ENCODE results near the gene OR51G2.
"Not testable (repeated sequence)": the region's sequence is repeated elsewhere in the genome, so short reads cannot be mapped to it uniquely, and the experiment has no call there.

Gene OR51G2, protein sequence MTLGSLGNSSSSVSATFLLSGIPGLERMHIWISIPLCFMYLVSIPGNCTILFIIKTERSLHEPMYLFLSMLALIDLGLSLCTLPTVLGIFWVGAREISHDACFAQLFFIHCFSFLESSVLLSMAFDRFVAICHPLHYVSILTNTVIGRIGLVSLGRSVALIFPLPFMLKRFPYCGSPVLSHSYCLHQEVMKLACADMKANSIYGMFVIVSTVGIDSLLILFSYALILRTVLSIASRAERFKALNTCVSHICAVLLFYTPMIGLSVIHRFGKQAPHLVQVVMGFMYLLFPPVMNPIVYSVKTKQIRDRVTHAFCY

DNA sequence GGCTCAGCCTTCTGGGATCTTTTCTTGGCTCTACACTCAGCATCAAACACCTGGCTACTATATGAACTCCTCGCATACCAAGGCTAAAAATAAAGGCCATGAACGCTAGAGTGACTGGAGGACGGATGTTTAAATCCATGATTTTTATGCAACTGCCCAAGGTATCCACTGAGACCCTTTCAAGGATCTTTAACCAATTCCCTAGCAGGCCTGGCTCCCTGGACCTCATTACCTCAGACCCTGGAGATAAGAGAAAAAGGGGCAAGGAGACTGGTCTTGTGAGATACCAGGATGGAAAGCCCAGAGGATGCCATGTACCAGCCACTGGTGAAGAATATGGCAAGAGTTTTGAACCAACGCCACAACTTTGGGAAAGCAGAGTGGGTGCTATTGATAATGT is at the start of gene OR51G2:
TSS of gene OR51G2 (minus strand) at position 101 of the 400 bp plus-strand sequence. CDS start 3,687 bp downstream, outside the sequence.
- DNase-seq = no peak

DNA sequence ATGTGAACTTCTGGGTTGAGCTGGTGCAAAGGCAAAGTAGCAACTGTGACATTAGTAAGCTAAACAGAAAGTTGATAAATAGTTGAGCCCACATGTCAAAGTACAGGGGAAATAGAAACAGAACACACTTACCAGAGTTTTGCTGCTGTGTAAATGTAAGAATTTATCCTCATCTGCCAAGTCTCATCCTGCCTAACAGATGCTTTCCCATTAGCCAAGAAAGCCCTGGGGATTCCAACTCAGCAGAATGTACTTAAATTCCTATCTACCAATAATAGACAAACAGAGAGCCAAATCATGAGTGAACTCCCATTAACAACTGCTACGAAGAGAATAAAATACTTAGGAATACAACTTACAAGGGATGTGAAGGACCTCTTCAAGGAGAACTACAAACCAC is 43.7 kb upstream of the OR51G2 start:
- DNase-seq = no peak

DNA sequence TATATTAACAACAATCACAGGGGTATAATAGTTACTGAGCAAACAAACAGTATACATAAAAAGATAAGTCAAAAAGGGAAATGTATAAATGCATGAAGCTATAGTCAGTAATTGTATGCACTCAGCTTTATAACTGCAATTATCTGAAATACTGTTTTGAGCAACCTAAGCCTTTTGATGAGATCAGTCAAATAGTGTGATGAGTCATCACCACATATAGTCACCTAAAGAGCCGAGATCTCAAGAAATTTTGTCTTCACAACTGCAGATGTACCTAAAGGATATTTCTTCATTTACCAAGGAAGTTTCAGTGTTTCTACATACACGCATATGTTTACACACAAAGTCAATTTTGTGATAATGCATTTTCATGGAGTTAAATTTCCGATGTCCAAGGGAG is 41.7 kb upstream of the OR51G2 start:
- DNase-seq = no peak

DNA sequence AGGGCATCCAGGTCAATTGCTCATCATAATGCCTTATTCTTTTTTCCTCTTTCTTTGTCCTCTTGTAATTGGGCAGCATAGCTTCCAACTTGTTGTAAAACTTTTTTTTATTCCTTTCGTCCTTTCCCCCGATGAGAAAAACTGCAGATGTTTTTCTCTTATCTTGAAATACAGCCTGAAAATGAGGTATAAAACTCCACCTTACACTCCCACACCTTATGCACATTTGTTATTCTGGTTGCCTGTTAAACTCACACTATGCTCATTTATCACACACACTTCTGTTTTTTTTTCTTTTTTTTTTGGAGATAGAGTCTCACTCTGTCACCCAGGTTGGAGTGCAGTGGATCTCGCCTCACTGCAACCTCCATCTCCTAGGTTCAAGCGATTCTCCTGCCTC is 38.2 kb upstream of the OR51G2 start:
- no peak for DNase-seq

DNA sequence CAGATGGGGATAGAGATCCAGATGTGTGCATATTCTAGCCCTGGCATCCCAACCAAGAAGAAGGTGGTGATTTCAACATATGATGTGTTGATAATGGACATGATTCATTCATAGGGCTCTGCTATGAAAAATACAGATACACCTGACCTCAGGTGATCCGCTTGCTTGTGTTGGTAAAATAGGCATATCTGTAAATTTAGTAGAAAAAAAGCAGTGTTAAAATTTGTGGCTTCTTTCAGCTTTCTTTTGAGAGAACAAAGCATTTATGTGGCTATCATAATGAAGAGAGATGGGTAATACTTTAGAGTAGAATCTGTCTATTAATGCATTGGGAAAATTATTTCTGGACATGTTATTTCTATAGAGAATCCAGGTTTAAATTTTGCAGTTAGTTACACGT is 36.5 kb upstream of the OR51G2 start, which contains the start of gene OR51A2:
TSS of gene OR51A2 (minus strand) at position 101 of the 400 bp plus-strand sequence. CDS start at position 101, 0 bp downstream.
- DNase-seq = not testable (repeated sequence)

DNA sequence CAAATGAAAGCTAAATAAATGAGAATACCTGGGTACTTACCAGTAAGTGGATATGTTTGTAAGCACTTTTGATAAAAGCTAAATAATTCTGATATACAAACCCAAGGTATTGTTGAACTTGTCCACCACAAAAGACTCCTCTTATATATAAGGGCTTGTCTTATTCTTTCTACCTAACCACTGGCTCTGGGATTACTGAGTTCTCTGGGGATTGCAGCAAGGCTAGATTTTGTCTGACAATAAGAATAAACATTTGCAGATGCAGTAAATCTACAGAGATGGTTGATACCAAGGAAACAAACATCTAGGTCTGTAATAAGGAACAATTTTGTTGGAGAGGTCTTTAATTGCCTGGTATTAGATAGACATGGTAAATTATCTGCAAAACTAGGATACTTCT is 28.4 kb upstream of the OR51G2 start, which contains the start of gene OR51A4:
TSS of gene OR51A4 (minus strand) at position 101 of the 400 bp plus-strand sequence. CDS start 505 bp downstream, outside the sequence.
- DNase-seq = no peak

DNA sequence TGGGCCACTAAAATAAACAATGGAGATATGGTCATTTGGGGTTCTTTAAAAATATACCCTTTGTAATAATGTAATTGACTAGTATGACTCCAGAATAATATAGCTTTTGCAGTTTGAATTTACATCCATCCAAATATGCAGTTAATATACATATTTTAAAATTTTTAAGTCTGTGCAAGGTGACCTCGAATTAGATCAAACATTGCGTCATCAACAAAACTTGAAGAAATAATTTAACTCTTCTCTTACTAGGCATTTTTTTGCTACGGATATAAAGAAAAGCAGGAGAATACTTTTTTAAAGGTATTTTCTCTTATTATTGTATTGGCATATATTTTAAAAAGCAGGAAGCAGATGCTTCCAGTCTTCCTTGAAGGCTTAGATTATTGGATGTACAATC is 17.6 kb upstream of the OR51G2 start:
- DNase-seq = no peak

DNA sequence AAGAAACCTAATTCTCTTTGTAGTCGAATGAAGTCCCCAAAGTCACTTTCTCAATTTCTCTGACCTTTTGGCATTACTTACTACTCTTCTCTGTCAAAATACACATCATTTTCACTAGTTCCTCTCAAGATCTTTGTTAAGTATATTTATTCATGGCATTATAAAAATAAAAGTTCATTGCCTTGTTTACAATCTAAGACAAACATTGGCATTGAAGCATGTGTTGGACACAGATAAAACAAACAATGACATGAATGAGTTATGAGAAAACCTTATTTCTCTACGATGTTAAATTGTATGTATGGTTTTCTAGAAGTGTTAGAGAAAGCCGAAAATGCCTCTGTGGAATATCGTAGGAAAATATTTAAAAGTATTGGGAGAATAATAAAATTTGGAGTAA is 13.6 kb upstream of the OR51G2 start:
- no peak for DNase-seq

DNA sequence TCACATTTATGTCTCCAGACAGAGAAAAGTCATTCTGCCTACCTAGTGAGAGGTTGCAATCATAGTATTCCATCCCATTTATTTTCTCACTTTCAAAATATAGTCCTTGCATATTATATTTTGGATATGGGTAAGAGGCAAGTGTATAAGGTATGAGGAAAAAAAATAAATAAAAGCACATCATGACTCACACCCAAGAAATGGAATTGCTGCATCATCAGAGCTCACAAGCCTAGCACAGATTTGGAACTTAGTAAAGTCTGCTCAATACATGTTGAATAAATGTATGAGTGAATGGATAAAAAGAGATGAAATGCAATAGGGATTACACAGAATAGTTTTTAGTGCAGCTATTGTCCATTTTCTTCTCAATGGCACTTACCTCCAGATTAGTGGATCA is 7.5 kb upstream of the OR51G2 start:
- DNase-seq = no peak

DNA sequence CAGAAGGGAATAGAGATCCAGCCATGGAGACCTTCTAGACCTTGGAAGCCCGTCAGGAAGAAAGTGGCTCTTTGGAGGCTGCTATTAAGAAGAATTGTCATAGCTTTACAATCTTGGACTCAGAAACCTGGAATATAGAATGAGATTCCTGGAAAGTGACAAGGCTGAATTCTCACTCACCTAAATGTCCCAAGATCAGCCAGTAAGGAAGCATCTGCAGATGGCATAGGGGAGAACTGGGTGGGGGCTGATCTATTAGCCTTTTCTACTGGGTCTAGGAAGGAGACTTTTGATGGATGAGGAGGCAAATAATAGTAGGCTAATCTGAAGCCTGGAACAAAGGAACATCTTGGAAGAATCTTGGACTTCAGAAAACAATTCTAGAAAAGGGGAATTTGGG is 5.1 kb upstream of the OR51G2 start, which contains the start of gene OR51G1:
TSS of gene OR51G1 (minus strand) at position 101 of the 400 bp plus-strand sequence. CDS start at position 101, 0 bp downstream.
- DNase-seq = no peak

DNA sequence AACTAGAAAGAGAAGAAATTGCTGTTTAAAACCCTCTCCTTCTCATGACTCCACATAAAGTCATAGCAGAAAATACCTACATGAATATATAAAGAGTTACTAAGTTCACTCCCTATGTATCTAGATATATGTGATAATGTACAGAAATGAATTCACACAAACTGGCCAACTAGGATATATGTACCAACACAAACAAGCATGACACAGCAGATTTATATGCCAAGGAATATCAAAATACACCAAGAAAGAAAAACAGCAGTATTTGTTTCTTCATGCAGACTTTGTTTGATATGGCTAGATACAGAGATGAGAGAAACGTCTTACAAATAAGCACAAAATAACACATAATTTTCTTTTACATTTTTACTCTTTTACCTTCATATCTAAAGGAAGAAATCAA is 3.2 kb upstream of the OR51G2 start:
- no peak for DNase-seq

DNA sequence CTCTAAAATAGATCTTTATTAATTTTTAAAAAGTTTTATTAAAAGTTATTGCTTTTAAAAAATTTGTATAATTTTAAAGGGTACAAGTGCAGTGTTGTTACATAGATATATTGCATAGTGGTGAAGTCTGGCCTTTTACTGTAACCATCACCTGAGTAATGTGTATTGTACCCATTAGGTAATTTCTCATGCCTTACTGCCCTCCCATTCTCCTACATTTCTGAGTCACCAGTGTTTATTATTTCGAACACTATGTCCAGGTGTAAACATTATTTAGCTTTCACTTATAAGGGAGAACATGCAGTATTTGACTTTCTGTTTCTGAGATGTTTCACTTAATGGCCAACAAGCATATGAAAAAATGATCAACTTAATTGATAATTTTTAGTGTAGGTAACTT is 2.6 kb upstream of the OR51G2 start:
- DNase-seq = no peak

DNA sequence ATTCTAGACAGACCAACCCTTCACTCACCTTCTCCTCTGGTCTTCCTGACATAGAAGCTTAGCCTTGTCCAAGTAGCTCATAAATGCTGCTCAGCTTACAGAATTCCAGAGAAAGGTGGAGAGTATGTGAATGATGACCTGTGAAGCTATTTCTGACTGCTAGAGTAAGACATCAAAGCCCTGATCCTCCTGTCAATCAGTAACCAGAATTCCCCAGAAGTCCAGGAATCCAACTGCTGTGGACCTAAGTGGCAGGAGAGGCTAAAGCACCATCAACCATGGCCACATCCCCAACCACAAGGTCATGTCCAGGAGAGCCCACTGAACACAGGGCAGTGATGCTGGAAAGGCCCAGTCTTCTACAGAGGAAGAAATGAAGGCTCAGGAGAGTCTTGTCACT is 2.6 kb downstream of the OR51G2 start:
- DNase-seq = no peak

DNA sequence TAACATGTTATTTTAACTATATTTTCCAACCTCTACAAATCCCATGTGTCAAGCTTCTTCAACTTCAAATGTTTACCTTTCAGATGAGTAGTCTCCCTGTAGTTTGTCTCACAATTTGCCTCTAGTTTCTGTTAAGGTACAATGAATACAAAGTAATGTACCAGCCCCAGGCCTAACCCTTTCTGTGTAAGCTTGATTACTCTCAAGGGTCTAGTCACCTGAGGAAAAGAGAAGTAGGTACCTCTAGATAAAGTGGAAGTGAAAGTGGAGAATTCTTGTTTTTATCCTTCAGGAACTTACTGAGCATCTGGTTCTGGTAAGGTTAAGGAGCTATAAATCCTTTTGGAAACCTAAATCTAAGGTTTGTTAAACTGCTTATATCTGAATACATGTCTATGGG is 15.7 kb downstream of the OR51G2 start, which contains the start of gene OR51A7:
TSS of gene OR51A7 (plus strand) at position 300 of the 400 bp plus-strand sequence. CDS start 3,587 bp downstream, outside the sequence.
- DNase-seq = no peak

DNA sequence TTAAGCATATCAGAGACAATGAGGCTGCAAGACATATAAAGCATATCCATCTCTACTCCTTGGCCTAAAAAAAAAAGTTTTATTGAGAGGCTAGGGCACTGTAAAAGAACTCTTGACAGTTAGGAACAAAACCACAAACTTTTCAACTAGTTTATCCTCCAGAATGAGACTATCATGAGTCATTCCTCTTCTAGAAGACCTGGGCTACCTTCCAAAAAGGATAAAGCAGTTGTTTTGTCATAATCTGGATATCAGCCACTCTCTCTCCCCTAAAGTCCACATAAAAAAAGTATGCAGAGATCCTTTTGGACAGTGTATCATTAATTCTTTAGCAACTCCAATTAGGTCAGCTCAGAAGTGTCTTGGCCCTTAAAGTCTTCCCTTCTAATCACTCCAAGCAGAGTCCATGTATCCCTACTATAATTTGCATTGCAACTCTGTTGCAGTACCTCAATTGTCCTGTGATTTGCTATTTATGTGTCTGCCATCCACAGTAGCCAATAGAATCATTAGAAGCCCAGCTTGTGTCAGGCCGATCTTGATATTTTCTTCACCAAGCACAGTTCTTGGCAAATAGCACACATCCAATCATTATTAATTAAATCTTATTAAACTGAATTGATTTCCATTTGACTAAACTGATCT is 27.0 kb downstream of the OR51G2 start:
- DNase-seq = no peak

DNA sequence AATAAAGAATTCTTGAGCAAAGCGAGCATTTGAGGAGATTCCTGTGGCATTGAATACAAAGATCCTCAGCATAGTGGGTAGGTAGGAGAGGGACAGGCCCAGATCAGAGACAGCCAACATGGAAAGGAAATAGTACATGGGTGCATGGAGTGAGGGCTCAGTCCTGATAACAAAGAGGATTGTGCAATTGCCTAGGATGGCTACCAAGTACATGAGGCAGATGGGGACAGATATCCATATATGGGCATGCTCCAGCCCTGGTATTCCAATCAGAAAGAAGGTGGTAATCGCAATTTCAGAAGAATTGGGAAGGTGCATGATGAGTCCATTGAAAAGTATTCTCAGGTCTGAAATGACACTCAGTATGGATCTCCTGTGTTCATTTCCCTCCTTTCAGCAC is 28.9 kb downstream of the OR51G2 start:
- no peak for DNase-seq

DNA sequence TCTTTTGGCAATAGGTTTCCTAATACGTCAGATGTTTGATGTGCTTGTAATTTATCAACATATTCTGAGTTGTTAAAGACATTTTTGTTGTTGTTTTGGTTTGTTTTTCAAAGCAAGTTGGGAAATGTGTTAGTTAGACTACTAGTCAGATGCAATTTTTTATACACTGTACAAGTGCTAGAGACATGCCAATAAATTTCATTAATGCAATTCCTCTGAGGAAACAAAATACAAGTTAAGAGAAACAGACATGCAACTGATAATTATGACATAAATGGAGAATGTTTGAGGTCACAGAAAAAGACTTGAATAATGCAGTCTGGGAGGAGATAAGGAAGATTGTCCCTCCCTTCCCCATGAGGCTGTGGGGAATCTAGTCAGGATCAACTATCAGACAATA is 31.6 kb downstream of the OR51G2 start:
- DNase-seq = no peak

DNA sequence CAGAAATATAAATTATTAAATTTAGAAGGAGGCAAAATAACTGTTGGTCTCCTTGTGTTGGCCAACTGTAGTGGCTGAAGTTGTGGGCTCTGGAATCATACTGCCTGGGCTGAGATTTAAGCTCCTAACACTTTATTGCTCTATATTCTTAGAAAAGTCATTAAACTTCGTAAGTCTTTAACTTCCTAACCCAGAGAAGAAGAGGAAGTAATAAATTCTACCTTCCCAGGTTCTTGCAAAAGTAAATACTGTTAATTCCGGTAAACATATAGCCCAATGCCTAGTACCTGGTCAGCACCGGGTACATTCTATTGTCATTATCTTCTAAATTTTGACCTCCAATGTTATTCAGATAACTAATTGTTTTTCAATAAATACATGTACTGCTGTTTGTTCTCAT is 33.0 kb downstream of the OR51G2 start:
- no peak for DNase-seq

DNA sequence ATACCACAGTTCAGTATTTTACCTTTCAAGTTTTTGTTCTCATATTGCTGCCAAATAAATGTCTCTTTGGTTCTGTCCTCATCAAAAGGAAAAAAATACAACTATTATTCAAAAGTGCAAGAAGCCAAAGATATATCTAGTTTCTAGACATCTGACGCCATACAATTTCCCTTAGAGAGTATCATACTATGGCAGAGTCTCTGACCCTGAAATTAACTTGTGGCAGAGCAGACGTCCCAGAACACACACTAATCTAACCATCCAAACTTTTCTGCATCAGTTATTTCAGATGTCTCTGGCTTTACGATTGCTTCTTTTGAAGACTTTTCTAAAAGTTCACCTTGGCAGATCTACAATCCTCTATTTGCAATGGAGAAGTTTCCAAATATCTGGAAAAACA is 34.8 kb downstream of the OR51G2 start:
- no peak for DNase-seq

DNA sequence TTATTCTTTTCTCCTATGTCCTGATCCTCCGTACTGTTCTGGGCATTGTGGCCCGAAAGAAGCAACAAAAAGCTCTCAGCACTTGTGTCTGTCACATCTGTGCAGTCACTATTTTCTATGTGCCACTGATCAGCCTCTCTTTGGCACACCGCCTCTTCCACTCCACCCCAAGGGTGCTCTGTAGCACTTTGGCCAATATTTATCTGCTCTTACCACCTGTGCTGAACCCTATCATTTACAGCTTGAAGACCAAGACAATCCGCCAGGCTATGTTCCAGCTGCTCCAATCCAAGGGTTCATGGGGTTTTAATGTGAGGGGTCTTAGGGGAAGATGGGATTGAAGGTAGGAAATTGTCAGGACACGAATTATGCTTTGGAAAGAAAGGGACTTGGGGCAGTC is 36.6 kb downstream of the OR51G2 start:
- no peak for DNase-seq

DNA sequence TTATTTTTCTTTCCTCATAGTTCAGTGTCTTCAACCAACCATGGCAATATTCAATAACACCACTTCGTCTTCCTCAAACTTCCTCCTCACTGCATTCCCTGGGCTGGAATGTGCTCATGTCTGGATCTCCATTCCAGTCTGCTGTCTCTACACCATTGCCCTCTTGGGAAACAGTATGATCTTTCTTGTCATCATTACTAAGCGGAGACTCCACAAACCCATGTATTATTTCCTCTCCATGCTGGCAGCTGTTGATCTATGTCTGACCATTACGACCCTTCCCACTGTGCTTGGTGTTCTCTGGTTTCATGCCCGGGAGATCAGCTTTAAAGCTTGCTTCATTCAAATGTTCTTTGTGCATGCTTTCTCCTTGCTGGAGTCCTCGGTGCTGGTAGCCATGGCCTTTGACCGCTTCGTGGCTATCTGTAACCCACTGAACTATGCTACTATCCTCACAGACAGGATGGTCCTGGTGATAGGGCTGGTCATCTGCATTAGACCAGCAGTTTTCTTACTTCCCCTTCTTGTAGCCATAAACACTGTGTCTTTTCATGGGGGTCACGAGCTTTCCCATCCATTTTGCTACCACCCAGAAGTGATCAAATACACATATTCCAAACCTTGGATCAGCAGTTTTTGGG is 37.2 kb downstream of the OR51G2 start, which contains the start of gene OR51T1:
TSS of gene OR51T1 (plus strand) at position 41 of the 641 bp plus-strand sequence. CDS start at position 41, 0 bp downstream.
- no peak for DNase-seq

DNA sequence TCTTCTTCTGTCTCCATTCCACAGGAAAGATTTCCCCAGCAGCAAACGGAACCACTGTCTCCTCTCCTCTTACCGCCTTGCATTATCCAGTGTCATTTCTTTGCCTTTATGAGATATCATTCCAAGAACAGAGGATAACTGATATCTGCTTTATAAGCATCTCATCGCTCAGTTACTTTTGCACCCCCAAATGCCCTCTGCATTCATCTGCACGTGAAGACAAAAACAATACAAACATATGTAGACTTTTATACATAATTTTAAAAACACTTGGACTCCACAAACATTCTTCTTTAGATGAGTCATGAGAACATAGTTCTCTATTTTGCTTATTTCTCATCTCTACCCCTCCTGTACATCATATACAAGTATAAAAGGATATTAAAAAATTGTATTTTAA is 38.0 kb downstream of the OR51G2 start:
- no peak for DNase-seq

DNA sequence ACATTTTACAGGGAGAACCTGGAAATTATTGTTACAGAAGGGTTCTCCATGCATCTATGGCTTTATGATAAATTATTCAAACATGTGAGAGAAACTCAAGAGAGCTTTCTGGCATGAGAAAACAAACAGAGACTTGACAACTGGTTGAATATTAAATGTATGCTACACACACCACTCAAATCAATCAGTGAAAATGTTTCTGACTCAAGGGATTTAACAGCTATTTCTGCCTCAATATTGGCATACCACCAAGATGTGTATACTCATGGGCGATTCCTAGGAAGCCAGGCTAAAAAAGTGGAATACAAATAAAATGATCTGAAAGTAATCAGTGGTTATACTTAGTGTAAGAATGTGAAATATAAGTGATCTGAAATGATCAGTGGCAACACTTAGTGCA is 53.3 kb downstream of the OR51G2 start:
- DNase-seq = no peak

DNA sequence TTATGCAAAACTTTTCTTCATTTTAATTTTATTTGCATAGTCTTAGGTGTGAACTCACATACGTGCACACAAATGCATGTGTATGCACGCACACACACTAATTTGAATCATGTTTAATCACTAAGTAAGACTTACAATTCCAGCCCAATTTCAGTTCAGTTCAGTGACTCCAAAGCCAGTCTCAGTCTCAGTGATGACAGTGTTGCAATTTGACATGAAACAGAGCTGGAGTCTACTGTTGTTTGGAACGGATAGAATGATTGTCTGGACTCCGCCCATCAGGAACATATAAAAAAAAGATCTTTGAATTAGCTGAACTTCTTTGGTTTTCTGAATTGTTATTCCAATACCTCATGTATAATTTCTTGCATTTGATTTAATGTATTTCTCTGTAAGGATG is 55.3 kb downstream of the OR51G2 start:
- no peak for DNase-seq

All from NCI-H187 treated with DMSO at 0.1 percent for 48 hours (cell line).